IMR-90 (cell line): ENCODE results near the gene KRT36. TPM values are rescaled to one million over a fixed set of nuclear protein-coding genes. Genes with fewer than 3 reads are reported as not detected.

Experiments used
- ATAC-seq: fragments of 200-7000 bp; cut with Tn5 transposase; 2 replicates; pipeline ENCODE4 v1.9.1; 2020; ENCODE audit warnings: low read depth, mild to moderate bottlenecking, moderate library complexity
- BruUV-seq: library from RNA; stranded (reverse); fragments of 400-500 nt; replicated peaks from 2 replicates; lab custom pipeline; 2021; lab: Mats Ljungman, UMichigan
- CTCF ChIA-PET: fragments of 300-600 bp; formaldehyde crosslinking; extraction: SDS; loops from one replicate; lab custom pipeline; 2021; ENCODE audit warnings: antibody characterized with exemption; lab: Yijun Ruan, JAX
- POLR2A ChIA-PET: fragments of 300-600 bp; sonication (Branson Sonifier 250); formaldehyde crosslinking; loops from one replicate; lab custom pipeline; 2022; ENCODE audit warnings: antibody characterized with exemption; ENCODE audit not compliant: unreplicated experiment; lab: Charles Lee
- DNase-seq: peaks from one replicate; pipeline ENCODE4 v3.0.0; 2013
- H2AFZ ChIP-seq: replicated peaks from 2 replicates; pipeline ENCODE3; 2013; ENCODE audit warnings: low read length, mild to moderate bottlenecking; ENCODE audit not compliant: poor library complexity
- H2AK5ac ChIP-seq: 2 replicates; pipeline ENCODE4 v1.6.1; 2013; ENCODE audit warnings: low read depth, low read length, inconsistent platforms
- H2AK9ac ChIP-seq: replicated peaks from 2 replicates; pipeline ENCODE3; 2013; ENCODE audit warnings: mild to moderate bottlenecking, low read depth, low read length, moderate library complexity; ENCODE audit not compliant: poor library complexity
- H2BK120ac ChIP-seq: 2 replicates; pipeline ENCODE4 v1.6.1; 2013; ENCODE audit warnings: low read depth, low read length, inconsistent platforms
- H2BK15ac ChIP-seq: 3 replicates; pipeline ENCODE4 v1.6.1; 2013; ENCODE audit warnings: low read depth, low read length, inconsistent platforms
- H2BK20ac ChIP-seq: 2 replicates; pipeline ENCODE4 v1.6.1; 2013; ENCODE audit warnings: low read depth, mild to moderate bottlenecking, inconsistent platforms, low read length, moderate library complexity
- H2BK5ac ChIP-seq: 2 replicates; pipeline ENCODE4 v1.6.1; 2013; ENCODE audit warnings: mild to moderate bottlenecking, low read depth, low read length, inconsistent platforms; ENCODE audit not compliant: poor library complexity, severe bottlenecking
- H3K14ac ChIP-seq: replicated peaks from 2 replicates; pipeline ENCODE4 v1.6.1; 2013; ENCODE audit warnings: low read depth, low read length, inconsistent platforms
- H3K18ac ChIP-seq: 2 replicates; pipeline ENCODE4 v1.6.1; 2013; ENCODE audit warnings: low read depth, low read length, control low read depth
- H3K23ac ChIP-seq: 2 replicates; pipeline ENCODE4 v1.6.1; 2013; ENCODE audit warnings: low read depth, low read length, inconsistent platforms
- H3K27ac ChIP-seq: 2 replicates; pipeline ENCODE4 v1.5.1; 2013; ENCODE audit warnings: mild to moderate bottlenecking, control low read depth, low read length; ENCODE audit not compliant: insufficient read depth
- H3K27me3 ChIP-seq: 2 replicates; pipeline ENCODE4 v1.6.1; 2013; ENCODE audit warnings: low read length; ENCODE audit not compliant: control insufficient read depth, insufficient read depth
- H3K36me3 ChIP-seq: 2 replicates; pipeline ENCODE4 v1.6.1; 2013; ENCODE audit warnings: low read length, mixed read lengths; ENCODE audit not compliant: control insufficient read depth, insufficient read depth
- H3K4ac ChIP-seq: 2 replicates; pipeline ENCODE4 v1.6.1; 2013; ENCODE audit warnings: low read depth, low read length, inconsistent platforms
- H3K4me1 ChIP-seq: 2 replicates; pipeline ENCODE4 v1.6.1; 2013; ENCODE audit warnings: low read length, mixed read lengths; ENCODE audit not compliant: control insufficient read depth, insufficient read depth
- H3K4me2 ChIP-seq: 2 replicates; pipeline ENCODE4 v1.6.1; 2013; ENCODE audit warnings: low read depth, mild to moderate bottlenecking, control low read depth, low read length, moderate library complexity
- H3K4me3 ChIP-seq: 2 replicates; pipeline ENCODE4 v1.5.1; 2013; ENCODE audit warnings: low read depth, mild to moderate bottlenecking, control low read depth, low read length, moderate library complexity; ENCODE audit not compliant: insufficient read depth
- H3K56ac ChIP-seq: 2 replicates; pipeline ENCODE4 v1.6.1; 2013; ENCODE audit warnings: low read length, inconsistent platforms; ENCODE audit not compliant: insufficient read depth; ENCODE audit errors: extremely low read depth
- H3K79me1 ChIP-seq, 2 experiments: 2 replicates each; pipeline ENCODE4 v1.6.1; 2013; ENCODE audit warnings: low read length in 2 of 2, inconsistent platforms in 1 of 2, low read depth in 1 of 2
- H3K9ac ChIP-seq: 2 replicates; pipeline ENCODE4 v1.6.1; 2013; ENCODE audit warnings: low read depth, low read length, control low read depth
- H3K9me1 ChIP-seq: 2 replicates; pipeline ENCODE4 v1.6.1; 2013; ENCODE audit warnings: low read length, inconsistent platforms; ENCODE audit not compliant: insufficient read depth
- H3K9me3 ChIP-seq: 2 replicates; pipeline ENCODE4 v1.6.1; 2013; ENCODE audit warnings: low read length; ENCODE audit not compliant: control insufficient read depth, insufficient read depth
- H4K20me1 ChIP-seq: 2 replicates; pipeline ENCODE4 v1.6.1; 2013; ENCODE audit warnings: low read length, inconsistent platforms; ENCODE audit not compliant: insufficient read depth
- H4K5ac ChIP-seq: 2 replicates; pipeline ENCODE4 v1.6.1; 2013; ENCODE audit warnings: mild to moderate bottlenecking, low read depth, low read length, control low read depth
- H4K8ac ChIP-seq, 2 experiments: 2 replicates each; pipeline ENCODE4 v1.6.1; 2013; ENCODE audit warnings: low read depth in 2 of 2, low read length in 2 of 2, control low read depth in 1 of 2, inconsistent platforms in 1 of 2
- H4K91ac ChIP-seq: 2 replicates; pipeline ENCODE4 v1.6.1; 2013; ENCODE audit warnings: low read depth, low read length, inconsistent platforms; ENCODE audit not compliant: insufficient read depth
- CEBPB ChIP-seq: IDR thresholded peaks from 2 replicates; pipeline ENCODE4 v1.6.1; 2012; ENCODE audit warnings: low read depth, low read length, improper control_type of control experiment
- RFX5 ChIP-seq: IDR thresholded peaks from 2 replicates; pipeline ENCODE4 v1.8.0; 2012; ENCODE audit warnings: low read depth, mild to moderate bottlenecking, low read length, moderate library complexity
- WGBS, 2 experiments: methylation state at CpG; one replicate each; pipeline versions ENCODE4 v1.1.5 to v1.1.7; 2013; ENCODE audit warnings: missing lambda C conversion rate in 2 of 2; ENCODE audit not compliant: insufficient read length in 1 of 2; ENCODE audit errors: extremely low coverage in 2 of 2; 5-methylcytosine and 5-hydroxymethylcytosine counted together
- dilution Hi-C: fragments of 300-500 bp; cut with HindIII; formaldehyde crosslinking; loops from one replicate; pipeline ENCODE4 v1.14.3; 2018; ENCODE audit warnings: low sequenced_read_pairs; ENCODE audit not compliant: unreplicated experiment
- in situ Hi-C: fragments of 300-500 bp; cut with MboI; formaldehyde crosslinking; loops from 3 replicates; pipeline ENCODE4 v1.14.3; 2019; ENCODE audit warnings: low sequenced_read_pairs, inconsistent platforms, mixed read lengths
- intact Hi-C: fragments of 100-400 bp; cut with micrococcal nuclease; formaldehyde crosslinking; loops from 2 replicates; pipeline ENCODE4 v1.10.0; 2022
- polyA plus RNA-seq, 3 experiments: library from polyadenylated mRNA; depleted of rRNA; stranded (reverse); fragments of >200 nt; gene quantifications; 2 replicates each; pipeline ENCODE4 v1.2.3, GENCODE V29; 2012; ENCODE audit warnings: low replicate concordance in 1 of 3
- total RNA-seq: library from RNA; depleted of rRNA; stranded (reverse); fragments of >200 nt; gene quantifications from 2 replicates; pipeline ENCODE4 v1.2.3, GENCODE V29; 2012

Gene KRT36
- total and polyA plus RNA-seq, 2 of the 4 experiments (the other 2 are of a cell fraction): not detected

DNA sequence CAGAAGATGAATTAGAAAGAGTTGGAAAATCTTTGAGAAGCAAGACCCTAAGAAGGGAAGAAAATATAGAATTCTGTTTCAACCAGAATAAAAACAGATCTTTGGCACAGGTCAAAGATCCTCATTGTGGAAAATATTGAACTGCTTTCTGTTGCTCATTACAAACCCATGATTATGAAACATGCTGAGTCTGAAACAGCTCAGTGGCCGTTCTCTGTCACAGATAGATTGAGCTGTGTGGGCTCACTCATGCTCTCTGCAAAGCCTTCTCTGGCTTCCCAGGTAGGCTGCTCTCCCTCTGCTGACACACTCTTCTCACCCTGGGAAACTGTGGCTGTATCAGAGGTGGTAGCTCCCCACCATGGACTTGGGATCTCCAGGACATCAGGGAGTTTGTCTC is 45.5 kb downstream of the KRT36 start:
- no peaks in the 10 kb centered on the region for H3K9me3 ChIP-seq
- H3K14ac ChIP-seq: no peak overlapping the region
- H2BK20ac ChIP-seq: no peak overlapping the region
- no peak overlapping the region for H3K27ac ChIP-seq
- no peak overlapping the region for H3K18ac ChIP-seq
- no peak overlapping the region for H3K56ac ChIP-seq
- no peak overlapping the region for H3K9ac ChIP-seq
- H3K79me1 ChIP-seq: no peaks in the 10 kb centered on the region
- H2AK5ac ChIP-seq: no peak overlapping the region; the same call in 1 of the 2 replicates
- dilution Hi-C loops (no loop called here), intact Hi-C loops (no loop called here), in situ Hi-C loops (no loop called here)
- no peak overlapping the region for H4K91ac ChIP-seq
- H3K9me1 ChIP-seq: peaks cover 5% of the 10 kb centered on the region
- no peak overlapping the region for H2AFZ ChIP-seq
- ATAC-seq (no peak), DNase-seq (peak; percentile 28)
- no peak overlapping the region for H3K4me3 ChIP-seq
- no peak overlapping the region for H3K4me2 ChIP-seq
- H3K36me3 ChIP-seq: no peaks in the 10 kb centered on the region
- no peaks in the 10 kb centered on the region for H4K20me1 ChIP-seq
- no peaks in the 10 kb centered on the region; the same call in 1 of the 2 replicates for H3K27me3 ChIP-seq
- POLR2A ChIA-PET: no interaction called here
- BruUV-seq: no TSS peak
- TF ChIP-seq CEBPB (peak; percentile 11; the same call in 1 of the 2 replicates), RFX5 (no peak)
- H3K4ac ChIP-seq: no peak overlapping the region
- peak overlapping the region; percentile 24; the same call in 1 of the 3 replicates for H2BK15ac ChIP-seq
- no CpG with 5 or more reads among the region's 1 CpG for WGBS, 2 experiments
- CTCF ChIA-PET: no interaction called here
- H2AK9ac ChIP-seq: no peak overlapping the region
- no peak overlapping the region for H3K23ac ChIP-seq
- no peak overlapping the region for H2BK5ac ChIP-seq
- H4K8ac ChIP-seq: no peak overlapping the region
- no peak overlapping the region for H2BK120ac ChIP-seq
- peaks cover 9% of the 10 kb centered on the region for H3K4me1 ChIP-seq
- no peak overlapping the region for H4K5ac ChIP-seq
